ENCODE data around the gene PRPF38B. TPM values are rescaled to one million over a fixed set of nuclear protein-coding genes. Genes with fewer than 3 reads are reported as not detected.

The PRPF38B gene
- total and polyA plus RNA-seq, 10 of the 15 experiments (the other 5 are each of a cell fraction or from before 2014, with no cell fraction given), result 32.9 to 79.2 (median 47.8) TPM

DNA sequence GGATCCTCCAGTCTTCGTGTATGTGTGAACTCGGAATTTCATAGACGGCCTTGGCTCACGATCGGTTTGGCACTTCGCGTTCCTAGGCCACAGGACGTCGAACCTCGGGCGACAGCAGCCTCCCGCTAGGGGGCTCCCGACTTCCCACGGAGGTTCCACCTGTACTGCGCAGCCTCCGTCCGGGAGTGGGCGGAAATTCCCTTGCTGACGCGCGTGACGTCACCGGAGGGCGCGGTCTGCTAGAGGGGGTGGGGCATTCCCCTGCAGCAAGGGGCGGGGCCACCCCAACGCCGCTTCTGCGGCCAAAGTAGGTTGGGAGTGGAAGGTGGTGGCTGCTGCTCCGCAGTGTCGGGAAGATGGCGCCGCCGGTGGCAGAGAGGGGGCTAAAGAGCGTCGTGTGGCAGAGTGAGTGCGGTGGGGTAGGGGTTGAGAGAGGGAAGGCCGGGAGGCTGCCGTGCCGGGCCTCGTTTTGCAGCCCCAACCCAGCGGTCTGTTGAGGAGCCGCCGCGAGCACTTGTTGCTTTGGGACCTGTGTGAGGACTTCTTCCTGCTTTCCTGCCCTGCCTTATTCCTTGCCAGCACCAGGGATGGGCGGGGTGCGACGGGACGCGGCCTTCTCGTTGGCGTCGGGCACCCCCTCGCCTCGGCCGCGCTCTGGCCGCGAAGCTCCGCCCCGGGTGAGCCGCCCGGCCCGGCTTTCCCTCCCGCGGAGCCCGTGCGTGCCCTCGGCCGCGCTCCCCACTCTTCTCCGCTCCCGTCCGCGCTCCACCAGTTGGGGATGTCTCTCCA, 54.5 kb downstream of the PRPF38B start, which contains the start of gene STXBP3 (continued):
- TF ChIP-seq CHD2 (IDR thresholded peaks at IDR 0.05; ENCODE audit: borderline replicate concordance, low read depth, low read length), result peak; percentile 73; the same call in 1 of the 2 replicates
- TF ChIP-seq MTA2 (IDR thresholded peaks at IDR 0.05; ENCODE audit: low read depth), result 0 out of 2 replicates have a peak, but pooled peaks have one; percentile 36
- TF ChIP-seq CEBPB (IDR thresholded peaks at IDR 0.05; ENCODE audit: borderline replicate concordance in 1 of 2, low read depth in 2 of 2, low read length in 2 of 2), result no peak
- no peak for TF ChIP-seq RAD51 (IDR thresholded peaks at IDR 0.05)
- peak; percentile 98 for TF ChIP-seq ATF7 (IDR thresholded peaks at IDR 0.05; ENCODE audit: low read depth)
- TF ChIP-seq POU2F2 (IDR thresholded peaks at IDR 0.05; ENCODE audit: borderline replicate concordance, low read depth, low read length), result peak; percentile 79; the same call in 2 of the 3 replicates
- TF ChIP-seq JUND (IDR thresholded peaks at IDR 0.05; ENCODE audit: low read depth, low read length), result 0 out of 2 replicates have a peak, but pooled peaks have one; percentile 65
- TF ChIP-seq KAT2A (conservative IDR thresholded peaks at IDR 0.05; ENCODE audit: control insufficient read depth, low read depth, low read length), result no peak
- TF ChIP-seq ZNF384 (IDR thresholded peaks at IDR 0.05; ENCODE audit: borderline replicate concordance, low read depth, low read length), result no peak
- TF ChIP-seq CTCF (IDR thresholded peaks at IDR 0.05 in 2 of 3, conservative IDR thresholded peaks at IDR 0.05 in 1 of 3; ENCODE audit: control insufficient read depth in 2 of 3, extremely low read depth in 1 of 3, insufficient read depth in 1 of 3, low read depth in 3 of 3, low read length in 3 of 3), result peak; percentile 91 to 98 (median 96)
- TF ChIP-seq RUNX3 (IDR thresholded peaks at IDR 0.05; ENCODE audit: low read length), result peak; percentile 69
- no peak for TF ChIP-seq CHD4 (IDR thresholded peaks at IDR 0.05)
- no peak for TF ChIP-seq SUPT20H (IDR thresholded peaks at IDR 0.05; ENCODE audit: borderline replicate concordance, control insufficient read depth, low read depth, low read length)
- TF ChIP-seq FOXK2 (IDR thresholded peaks at IDR 0.05), result no peak
- no peak for TF ChIP-seq HDAC2 (IDR thresholded peaks at IDR 0.05)
- peak; percentile 97 for TF ChIP-seq POLR2AphosphoS5 (IDR thresholded peaks at IDR 0.05; ENCODE audit: low read length)
- TF ChIP-seq PAX5 (IDR thresholded peaks at IDR 0.05; ENCODE audit: borderline replicate concordance, low read depth, low read length), result 0 out of 2 replicates have a peak, but pooled peaks have one; percentile 3
- 0 out of 2 replicates have a peak, but pooled peaks have one; percentile 70 for TF ChIP-seq MAX (IDR thresholded peaks at IDR 0.05; ENCODE audit: low read depth, low read length)
- no peak for TF ChIP-seq ZZZ3 (IDR thresholded peaks at IDR 0.05; ENCODE audit: control insufficient read depth, insufficient read length, low read depth)
- TF ChIP-seq, protein P1, sequence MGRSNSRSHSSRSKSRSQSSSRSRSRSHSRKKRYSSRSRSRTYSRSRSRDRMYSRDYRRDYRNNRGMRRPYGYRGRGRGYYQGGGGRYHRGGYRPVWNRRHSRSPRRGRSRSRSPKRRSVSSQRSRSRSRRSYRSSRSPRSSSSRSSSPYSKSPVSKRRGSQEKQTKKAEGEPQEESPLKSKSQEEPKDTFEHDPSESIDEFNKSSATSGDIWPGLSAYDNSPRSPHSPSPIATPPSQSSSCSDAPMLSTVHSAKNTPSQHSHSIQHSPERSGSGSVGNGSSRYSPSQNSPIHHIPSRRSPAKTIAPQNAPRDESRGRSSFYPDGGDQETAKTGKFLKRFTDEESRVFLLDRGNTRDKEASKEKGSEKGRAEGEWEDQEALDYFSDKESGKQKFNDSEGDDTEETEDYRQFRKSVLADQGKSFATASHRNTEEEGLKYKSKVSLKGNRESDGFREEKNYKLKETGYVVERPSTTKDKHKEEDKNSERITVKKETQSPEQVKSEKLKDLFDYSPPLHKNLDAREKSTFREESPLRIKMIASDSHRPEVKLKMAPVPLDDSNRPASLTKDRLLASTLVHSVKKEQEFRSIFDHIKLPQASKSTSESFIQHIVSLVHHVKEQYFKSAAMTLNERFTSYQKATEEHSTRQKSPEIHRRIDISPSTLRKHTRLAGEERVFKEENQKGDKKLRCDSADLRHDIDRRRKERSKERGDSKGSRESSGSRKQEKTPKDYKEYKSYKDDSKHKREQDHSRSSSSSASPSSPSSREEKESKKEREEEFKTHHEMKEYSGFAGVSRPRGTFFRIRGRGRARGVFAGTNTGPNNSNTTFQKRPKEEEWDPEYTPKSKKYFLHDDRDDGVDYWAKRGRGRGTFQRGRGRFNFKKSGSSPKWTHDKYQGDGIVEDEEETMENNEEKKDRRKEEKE (IDR thresholded peaks at IDR 0.05), result no peak
- peak; percentile 78 for TF ChIP-seq SP1 (IDR thresholded peaks at IDR 0.05; ENCODE audit: low read depth, low read length)
- TF ChIP-seq MTA3 (IDR thresholded peaks at IDR 0.05; ENCODE audit: borderline replicate concordance, low read length), result no peak
- TF ChIP-seq IKZF1 (conservative IDR thresholded peaks at IDR 0.05), result peak; percentile 93
- no peak for TF ChIP-seq ZNF622 (IDR thresholded peaks at IDR 0.05)
- 0 out of 2 replicates have a peak, but pooled peaks have one; percentile 77 for TF ChIP-seq GATAD2B (conservative IDR thresholded peaks at IDR 0.05; ENCODE audit: low read depth)
- peak; percentile 100 for TF ChIP-seq NBN (IDR thresholded peaks at IDR 0.05)
- no peak for TF ChIP-seq KDM1A (IDR thresholded peaks at IDR 0.05; ENCODE audit: borderline replicate concordance)
